HG03159 (cell line): ENCODE measurements around the gene RSRP1.

Experiments
- ATAC-seq: cut with Tn5 transposase; IDR thresholded peaks from one replicate; pipeline ENCODE4 v1.9.1; 2021; ENCODE audit warnings: mild to moderate bottlenecking, moderate library complexity; ENCODE audit not compliant: unreplicated experiment

Gene RSRP1

DNA sequence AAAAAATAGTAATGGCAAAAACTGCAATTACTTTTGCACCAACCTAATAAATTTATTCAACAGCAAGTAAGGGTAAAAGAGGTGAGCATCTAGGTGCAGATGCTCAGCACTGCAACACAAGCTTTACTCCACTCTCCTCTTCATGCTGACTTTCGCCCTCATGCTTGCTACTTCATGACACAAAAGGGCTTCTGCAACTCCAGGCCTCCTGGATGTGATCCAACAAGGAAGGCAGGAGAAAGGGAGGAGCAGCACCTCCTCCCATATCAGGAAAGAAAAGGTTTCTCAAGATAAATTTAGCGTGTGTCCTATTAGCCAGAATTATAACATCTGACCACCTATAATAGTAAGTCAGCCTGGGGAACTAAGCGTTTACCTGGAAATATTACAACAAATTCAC lies 26.6 kb downstream of the RSRP1 start:
- no peak for ATAC-seq

GRCh38 chr1:25219661-25220251 lies 27.5 kb downstream of the RSRP1 start:
- ATAC-seq = no peak

DNA sequence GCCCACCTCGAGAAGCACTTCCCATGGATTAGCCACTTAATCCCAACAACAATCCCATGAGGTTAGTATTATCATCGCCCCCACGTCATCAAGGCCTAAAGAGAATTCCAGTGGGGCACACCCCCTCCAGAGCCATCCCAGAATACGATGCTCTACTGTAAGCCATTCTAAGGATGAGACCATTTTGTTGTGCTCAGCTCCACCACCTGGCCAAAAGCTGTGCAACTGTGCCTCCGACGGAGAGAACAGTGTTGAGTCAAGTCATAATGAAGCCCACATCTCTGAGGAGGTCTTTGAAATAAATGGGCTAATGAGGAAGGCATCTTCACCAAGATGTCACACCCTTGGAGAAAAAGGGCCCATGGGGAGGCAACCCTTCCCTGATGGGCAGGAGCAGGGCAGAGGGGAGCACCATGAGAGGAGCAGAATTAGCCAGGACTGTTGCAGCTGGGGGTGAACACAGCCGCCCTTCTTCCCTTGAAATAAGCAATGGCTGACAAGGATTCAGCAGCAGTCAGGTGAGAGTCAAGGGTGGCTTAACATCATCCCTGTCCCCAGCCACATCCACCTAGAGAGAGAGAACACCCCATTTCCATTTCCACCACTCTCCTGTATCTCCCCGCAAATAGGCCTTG lies 29.5 kb downstream of the RSRP1 start:
- ATAC-seq = no peak

DNA sequence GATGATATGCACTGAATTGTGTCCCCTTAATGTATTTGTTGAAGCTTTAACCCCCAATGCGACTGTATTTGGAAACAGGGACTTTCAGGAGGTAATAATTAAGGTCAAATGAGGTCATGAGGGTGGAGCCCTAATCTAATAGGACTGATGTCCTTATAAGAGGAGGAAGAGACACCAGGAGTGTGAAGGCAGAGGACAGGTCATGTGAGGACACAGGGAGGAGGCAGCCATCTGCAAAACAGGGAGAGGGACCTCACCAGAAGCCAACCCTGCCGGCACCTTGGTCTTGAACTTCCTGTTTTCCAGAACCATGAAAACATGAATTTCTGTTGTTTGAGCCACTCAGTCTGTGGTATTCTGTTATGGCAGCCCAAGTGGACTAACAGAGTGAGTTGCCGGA lies 30.2 kb downstream of the RSRP1 start:
- no peak for ATAC-seq

GRCh38 chr1:25216123-25216522 lies 31.1 kb downstream of the RSRP1 start:
- no peak for ATAC-seq

GRCh38 chr1:25212725-25213124 lies 34.5 kb downstream of the RSRP1 start:
- no peak for ATAC-seq

GRCh38 chr1:25210728-25211127 lies 36.5 kb downstream of the RSRP1 start:
- no peak for ATAC-seq

GRCh38 chr1:25209516-25209915 lies 37.7 kb downstream of the RSRP1 start:
- no peak for ATAC-seq

DNA sequence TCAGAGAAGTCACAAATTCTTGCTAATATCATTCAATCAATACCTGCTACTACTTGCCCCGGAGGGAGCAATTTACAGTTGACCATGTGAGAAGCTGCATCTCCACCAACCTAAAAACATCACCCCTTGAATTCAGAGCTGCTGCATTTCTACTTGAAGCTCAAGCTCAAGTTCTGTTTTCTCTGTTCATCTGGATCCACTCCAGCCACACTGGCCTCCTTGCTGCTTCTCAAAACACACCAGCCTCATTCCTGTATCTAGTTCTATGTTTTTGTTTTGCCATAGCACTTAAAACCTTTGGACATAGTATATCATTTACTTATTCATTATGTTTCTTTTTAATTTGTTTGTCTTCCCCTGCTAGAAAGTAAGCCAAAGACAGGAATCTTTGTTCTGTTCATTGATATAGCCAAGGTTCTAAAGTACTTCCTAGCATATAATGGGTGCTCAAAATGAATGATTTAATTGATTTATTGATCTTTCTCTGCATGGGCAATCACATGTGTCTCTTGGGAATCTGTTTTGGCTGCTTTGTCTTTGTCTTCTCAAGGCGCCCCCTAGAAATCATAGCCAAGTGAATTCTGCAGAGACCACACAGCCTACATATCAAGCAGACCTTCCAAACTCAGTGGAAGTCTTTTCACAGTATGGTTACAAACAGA lies 38.6 kb downstream of the RSRP1 start:
- ATAC-seq = no peak

DNA sequence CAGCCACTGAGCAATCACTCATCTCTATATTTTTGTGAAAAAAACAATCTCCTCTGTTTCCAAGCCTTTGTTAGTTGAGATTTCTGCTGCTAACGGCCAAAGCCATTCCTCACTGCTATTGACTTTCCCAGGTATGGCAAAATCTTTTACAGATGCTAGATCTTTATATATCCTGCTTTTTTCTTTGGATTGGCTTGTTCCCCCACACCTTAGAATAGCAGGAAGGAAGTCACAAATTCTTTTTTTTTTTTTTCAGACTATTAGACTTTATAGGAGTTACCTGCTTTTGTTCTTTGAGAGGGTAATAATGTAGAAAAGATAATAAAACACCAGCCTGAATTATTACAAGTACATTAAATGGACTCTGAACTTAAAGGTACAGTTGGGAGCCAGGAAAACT lies 39.2 kb downstream of the RSRP1 start:
- no peak for ATAC-seq

GRCh38 chr1:25206201-25206600 lies 41.1 kb downstream of the RSRP1 start:
- ATAC-seq = no peak

DNA sequence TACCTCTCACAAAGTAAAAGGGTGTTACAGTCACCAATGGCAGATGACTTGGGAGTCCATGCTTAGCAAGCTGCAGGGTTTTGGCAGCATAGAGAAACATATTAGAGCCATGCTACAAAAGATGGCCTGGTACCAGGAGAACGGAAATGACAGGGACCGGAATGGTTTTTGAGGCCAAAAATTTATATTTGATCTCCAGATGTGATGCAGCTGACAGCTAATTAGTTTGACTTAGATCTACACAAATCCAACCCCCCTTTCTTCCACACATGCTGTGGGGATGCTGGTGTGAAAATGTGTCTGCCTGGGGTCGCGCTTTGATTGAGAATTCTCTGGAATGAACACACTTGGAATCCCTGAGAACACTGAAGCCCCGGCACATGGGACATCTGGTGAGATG lies 41.5 kb downstream of the RSRP1 start:
- ATAC-seq = no peak

DNA sequence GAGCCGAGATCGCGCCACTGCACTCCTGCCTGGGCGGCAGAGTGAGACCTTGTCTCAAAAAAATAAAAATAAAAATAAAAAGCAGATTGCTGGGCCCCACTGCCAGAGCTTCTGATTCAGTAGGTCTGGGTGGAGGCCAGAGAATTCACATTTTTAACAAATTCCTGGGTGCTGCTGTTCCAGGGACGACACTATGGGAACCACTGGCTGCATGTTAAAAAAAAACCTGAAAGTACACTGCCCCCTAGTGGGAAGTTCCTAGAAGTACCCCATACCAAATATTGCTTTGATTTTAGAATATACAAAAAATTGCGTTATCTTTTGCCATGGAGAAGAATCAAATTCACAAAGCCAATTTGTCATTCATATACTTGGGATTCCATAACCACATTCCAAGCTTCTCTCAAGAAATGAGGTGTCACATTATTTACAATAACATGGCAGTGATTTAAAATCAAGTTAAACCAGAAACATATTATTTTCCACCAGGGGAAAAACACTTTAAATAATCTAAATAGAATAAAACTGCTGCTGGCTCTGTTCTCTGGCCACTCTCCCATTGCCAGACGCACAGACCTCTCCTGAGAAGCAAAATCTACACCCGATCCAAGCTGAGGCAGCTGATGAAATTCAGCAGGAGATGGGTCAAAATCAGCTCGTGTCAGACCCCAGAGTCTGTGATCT lies 42.3 kb downstream of the RSRP1 start:
- no peak for ATAC-seq

DNA sequence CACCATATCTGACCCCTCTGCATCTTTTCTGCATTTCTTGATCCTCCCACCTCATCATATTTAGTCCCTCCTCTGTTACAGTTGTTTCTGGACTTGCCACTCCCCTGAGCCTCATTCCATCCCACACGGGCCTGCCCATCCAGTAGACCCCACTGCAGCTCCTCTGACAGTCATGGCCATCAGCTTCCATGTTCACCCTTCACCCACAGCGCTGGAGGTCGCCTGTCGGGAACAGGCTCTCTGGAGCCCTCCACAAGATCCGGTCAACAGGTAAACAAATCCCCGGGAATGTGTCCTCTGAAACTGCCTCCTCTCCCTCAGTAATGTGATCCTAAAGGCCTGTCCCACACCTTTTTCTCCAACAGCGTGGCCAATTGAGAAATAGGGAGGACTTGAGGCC lies 46.2 kb downstream of the RSRP1 start:
- no peak for ATAC-seq

DNA sequence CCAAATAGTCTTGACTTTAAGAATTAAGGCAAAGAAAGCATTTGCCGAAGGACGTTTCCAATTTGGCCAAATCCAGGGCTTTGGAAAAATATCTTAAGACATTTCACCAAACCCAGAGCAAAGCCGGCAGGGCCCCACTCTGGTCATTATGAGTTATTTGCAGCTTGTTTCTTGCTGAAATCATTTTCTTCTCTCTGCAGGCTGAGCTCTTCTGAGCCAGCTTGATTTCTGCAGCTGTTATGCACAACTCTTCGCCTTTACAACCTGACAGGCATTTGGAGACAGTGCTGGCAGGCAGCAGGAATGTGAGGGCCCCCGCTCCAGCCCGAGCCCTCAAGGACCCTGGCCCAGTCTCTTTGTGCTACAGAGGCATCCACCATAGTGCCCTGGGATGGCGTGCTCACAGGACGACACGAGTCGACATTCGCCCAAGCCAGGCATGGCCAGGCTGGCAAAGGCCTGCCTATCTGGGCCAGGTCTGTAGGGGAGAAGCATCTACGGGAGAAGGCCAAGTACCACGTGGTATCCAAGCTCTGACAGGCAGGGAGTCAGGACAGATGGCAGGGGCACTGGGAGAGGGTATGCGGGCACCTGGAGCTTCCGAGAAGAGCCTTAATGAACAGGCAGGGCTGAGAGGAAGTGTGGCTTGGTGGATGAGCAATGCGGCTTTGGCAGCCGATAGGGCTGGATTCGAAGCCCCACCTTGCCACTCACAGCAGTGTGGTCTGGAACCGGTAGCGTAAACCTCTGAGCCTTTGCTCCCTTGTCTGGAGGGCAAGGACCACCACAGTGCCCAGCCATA lies 47.2 kb downstream of the RSRP1 start:
- ATAC-seq = no peak

GRCh38 chr1:25198663-25199252 lies 48.5 kb downstream of the RSRP1 start:
- no peak for ATAC-seq

GRCh38 chr1:25197982-25198662 lies 49.1 kb downstream of the RSRP1 start:
- ATAC-seq = no peak

DNA sequence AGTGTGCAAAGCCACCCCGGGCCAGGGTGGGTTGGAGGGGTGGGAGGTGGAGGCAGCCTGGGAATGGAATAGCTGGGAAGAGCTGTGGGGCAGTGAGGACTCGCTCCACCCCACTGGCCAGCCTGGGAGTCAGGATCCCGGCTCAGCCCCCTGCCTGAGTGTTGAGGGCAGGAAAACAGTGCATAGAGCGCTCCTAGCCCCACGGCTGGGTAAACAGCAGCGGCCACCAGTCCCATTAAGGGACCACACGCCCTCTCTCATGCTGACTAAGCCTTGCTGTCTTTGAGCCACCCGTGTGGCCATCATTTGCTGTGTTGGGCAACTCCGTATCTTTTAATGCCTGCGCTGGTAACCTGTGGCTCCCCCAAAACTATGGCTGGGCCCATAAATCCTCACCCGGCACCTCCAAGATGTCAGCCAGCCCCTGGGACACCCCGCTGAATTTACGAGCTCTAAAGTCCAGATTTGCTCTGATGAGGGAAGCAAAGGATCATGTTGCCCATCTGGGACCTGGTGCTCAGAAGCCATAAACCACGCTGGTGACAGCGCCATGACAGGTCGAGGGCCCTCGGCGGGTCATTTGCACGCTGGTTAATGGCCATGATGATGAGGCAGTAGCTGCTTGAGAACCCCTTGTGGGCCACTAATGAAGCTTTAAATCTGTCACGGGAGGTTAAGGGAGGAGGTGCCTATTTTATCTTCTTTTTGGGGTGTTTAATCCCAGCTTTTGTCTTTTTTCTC lies 49.8 kb downstream of the RSRP1 start:
- ATAC-seq = no peak

- no peak for ATAC-seq
These were observed 50.4 kb downstream of the RSRP1 start for GRCh38 chr1:25196830-25197229.

DNA sequence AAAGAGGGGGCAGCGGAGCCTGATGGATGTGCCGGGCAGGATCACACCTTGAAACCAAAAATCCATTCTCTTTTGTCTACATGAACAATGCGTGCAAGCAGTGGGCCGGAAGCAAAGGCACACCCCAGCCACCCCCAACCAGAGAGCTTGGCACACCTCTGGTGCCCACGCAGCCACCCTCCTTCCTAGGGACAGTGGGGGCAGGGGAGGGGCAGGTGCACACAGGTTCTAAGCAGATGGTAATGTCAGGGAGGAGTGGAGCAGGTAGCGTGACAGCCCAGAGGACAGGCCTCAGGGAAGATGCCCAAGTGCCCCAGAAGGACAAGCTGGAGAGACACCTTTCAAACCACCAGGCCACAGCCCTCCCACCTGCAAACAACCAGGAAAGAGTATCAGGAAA lies 51.4 kb downstream of the RSRP1 start:
- no peak for ATAC-seq
